Neural crest cell (in vitro differentiated cells): ENCODE data around the gene SLC1A7. TPM values are rescaled to one million over a fixed set of nuclear protein-coding genes. Genes with fewer than 3 reads are reported as not detected.

ENCODE experiments used
- DNase-seq: peaks from one replicate; pipeline ENCODE4 v3.0.0; 2021; ENCODE audit warnings: low read depth, mixed read lengths, low spot score
- H3K27ac Mint-ChIP-seq: one replicate; pipeline ENCODE4 v1.8.0; 2021; ENCODE audit warnings: mild to moderate bottlenecking, mixed read lengths; ENCODE audit not compliant: unreplicated experiment
- H3K27me3 Mint-ChIP-seq: 2 replicates; pipeline ENCODE4 v1.8.0; 2021; ENCODE audit warnings: low read depth, mild to moderate bottlenecking, mixed read lengths
- H3K36me3 Mint-ChIP-seq: 2 replicates; pipeline ENCODE4 v1.8.0; 2021; ENCODE audit warnings: low read depth, mild to moderate bottlenecking, mixed read lengths
- H3K4me1 Mint-ChIP-seq: 2 replicates; pipeline ENCODE4 v1.8.0; 2021; ENCODE audit warnings: mixed read lengths
- H3K4me3 Mint-ChIP-seq: one replicate; pipeline ENCODE4 v1.8.0; 2021; ENCODE audit warnings: mild to moderate bottlenecking, mixed read lengths
- H3K9me3 Mint-ChIP-seq: 2 replicates; pipeline ENCODE4 v1.8.0; 2021; ENCODE audit warnings: mixed read lengths
- total RNA-seq: library from RNA; stranded (reverse); gene quantifications from 2 replicates; pipeline ENCODE4 v1.2.1, GENCODE V29; 2021
- TF ChIP-seq, protein P1 (sequence below): fragments of 200-600 bp; sonication (generic); conservative IDR thresholded peaks from 2 replicates; pipeline ENCODE4 v1.5.0; 2021; ENCODE audit warnings: antibody characterized with exemption, mild to moderate bottlenecking

The SLC1A7 gene
- total RNA-seq, 1 donor from 2014 or later, result not detected

DNA sequence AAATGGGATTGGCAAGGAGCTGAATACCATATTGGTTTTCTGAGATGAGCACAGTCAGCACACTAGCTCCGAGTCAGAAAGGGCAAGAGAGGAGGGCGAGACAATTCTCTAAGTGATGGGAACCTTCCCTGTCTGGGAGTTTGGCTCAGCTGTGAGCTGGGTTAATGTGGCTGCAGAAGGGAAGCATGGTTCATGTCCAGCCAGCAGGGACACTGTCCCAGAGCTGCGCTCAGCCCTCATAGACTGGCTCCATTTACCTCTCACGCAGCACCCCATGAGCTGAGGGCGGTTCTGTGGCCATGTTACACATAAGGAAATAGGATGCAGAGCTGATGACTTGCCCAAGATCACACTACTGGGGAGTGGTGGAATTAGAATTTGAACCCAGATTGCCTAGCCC lies 38.5 kb upstream of the SLC1A7 start:
- Mint-ChIP-seq H3K9me3 (no peaks in the 10 kb centered on the region), H3K36me3 (no peaks in the 10 kb centered on the region)
- TF ChIP-seq, protein P1, sequence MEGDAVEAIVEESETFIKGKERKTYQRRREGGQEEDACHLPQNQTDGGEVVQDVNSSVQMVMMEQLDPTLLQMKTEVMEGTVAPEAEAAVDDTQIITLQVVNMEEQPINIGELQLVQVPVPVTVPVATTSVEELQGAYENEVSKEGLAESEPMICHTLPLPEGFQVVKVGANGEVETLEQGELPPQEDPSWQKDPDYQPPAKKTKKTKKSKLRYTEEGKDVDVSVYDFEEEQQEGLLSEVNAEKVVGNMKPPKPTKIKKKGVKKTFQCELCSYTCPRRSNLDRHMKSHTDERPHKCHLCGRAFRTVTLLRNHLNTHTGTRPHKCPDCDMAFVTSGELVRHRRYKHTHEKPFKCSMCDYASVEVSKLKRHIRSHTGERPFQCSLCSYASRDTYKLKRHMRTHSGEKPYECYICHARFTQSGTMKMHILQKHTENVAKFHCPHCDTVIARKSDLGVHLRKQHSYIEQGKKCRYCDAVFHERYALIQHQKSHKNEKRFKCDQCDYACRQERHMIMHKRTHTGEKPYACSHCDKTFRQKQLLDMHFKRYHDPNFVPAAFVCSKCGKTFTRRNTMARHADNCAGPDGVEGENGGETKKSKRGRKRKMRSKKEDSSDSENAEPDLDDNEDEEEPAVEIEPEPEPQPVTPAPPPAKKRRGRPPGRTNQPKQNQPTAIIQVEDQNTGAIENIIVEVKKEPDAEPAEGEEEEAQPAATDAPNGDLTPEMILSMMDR, result no peak

DNA sequence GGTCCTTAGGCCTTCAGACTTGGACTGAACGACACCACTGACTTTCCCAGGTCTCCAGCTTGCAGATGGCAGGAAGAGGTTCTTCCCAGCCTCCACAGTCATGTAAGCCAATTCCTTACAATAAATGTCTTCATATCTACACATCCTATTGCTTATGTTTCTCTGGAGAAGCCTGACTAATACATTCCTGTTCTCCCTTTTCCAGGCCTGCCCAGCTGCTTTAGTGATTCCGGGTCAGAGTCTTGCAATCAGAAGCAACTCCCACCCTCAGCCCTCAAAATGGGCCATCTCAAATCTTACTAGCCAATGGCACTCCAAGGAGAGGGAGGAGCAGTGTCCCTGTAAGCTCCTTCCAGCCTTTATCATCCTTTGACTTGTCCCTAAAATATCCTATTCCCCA lies 37.8 kb upstream of the SLC1A7 start:
- TF ChIP-seq, protein P1, result no peak
- Mint-ChIP-seq H3K4me3 (no peak overlapping the region), H3K36me3 (no peaks in the 10 kb centered on the region), H3K4me1 (peaks cover 8% of the 10 kb centered on the region), H3K27me3 (no peaks in the 10 kb centered on the region), H3K9me3 (no peaks in the 10 kb centered on the region), H3K27ac (no peak overlapping the region)
- DNase-seq, result no peak

More for the DNA sequence above, 38.5 kb upstream of the SLC1A7 start:
- H3K4me1 Mint-ChIP-seq, result peaks cover under 1% of the 10 kb centered on the region
- H3K27me3 Mint-ChIP-seq, result no peaks in the 10 kb centered on the region
- H3K27ac Mint-ChIP-seq, result no peak overlapping the region
- no peak for DNase-seq
- no peak overlapping the region for H3K4me3 Mint-ChIP-seq

DNA sequence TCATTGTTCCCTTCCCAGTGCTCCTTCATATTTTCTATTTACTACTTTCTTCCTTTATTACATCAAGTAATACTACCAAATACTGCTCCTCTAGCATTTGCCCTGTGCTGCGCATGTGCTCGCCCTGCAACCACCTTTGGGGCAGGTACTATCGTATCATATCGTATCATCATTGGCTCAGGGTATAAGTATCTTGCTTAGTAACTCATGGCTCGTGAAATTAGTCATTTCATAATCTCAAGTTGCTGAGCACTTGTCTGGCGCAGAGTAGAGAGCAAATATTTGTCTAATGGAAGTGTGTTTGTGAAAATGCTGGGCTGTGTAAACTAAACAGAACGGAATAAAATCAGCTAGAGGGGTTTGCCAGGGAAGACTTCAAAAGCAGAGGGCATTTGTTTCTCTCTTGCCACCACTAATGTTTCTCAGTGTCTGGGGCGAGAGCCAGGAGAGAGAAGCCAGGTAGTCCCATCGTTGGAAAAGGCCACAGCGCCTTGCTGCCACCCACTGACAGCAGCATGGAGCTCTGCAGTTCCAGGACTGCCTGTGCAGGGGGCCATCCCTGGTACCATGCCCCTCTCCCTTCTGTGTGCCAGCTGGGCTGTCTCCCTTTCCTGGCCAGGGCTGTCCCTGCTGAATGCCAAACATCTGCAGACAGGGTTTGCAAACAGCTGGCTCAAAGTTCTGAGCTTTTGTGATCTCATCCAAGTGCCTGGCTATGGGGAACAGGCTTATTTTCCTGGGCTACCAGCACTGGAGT lies 34.2 kb upstream of the SLC1A7 start:
- Mint-ChIP-seq H3K9me3 (no peaks in the 10 kb centered on the region), H3K4me1 (peaks cover 24% of the 10 kb centered on the region), H3K27me3 (no peaks in the 10 kb centered on the region), H3K36me3 (no peaks in the 10 kb centered on the region), H3K4me3 (no peak overlapping the region), H3K27ac (no peak overlapping the region)
- TF ChIP-seq, protein P1, result no peak
- no peak for DNase-seq

DNA sequence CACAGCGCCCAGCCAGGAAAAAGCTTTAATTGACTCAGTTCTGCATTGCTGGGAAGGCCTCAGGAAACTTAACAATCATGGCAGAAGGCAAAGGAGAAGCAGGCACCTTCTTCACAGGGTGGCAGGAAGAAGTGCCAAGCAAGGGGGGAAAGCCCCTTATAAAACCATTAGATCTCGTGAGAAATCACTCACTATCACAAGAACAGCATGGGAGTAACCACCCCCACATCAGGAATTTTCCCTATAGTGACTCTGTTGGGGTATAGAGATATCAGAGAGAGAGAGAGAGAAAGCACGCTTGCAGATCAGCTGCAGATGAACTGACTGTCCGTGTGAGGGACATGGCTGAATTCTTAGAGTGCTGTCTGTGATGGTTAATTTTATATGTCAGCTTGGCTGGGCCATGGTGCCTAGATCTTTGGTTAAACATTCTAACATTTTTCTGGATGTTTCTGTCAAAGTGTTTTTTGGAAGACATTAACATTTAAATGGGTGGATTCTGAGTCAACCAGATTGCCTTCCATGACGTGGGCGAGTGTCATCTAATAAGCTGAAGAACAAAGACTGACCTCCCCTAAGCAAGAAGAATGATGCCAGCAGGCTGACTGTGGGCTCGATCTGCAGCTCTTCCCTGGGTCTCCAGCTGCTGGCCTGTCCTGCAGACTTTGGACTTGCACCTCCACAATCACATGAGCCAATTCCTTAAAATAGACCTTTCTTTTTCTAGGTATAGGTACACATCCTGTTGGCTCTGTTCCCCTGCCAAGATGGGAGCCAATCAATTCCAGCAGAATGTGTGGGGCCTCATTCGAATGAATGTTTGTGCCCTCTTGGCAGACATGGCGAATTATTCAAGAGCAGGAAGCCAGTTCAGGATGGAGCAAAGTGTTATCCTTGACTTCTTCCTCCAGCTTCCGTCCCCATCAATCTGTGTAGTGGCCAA lies 32.8 kb upstream of the SLC1A7 start:
- DNase-seq, result no peak
- H3K4me3 Mint-ChIP-seq, result no peak overlapping the region
- TF ChIP-seq, protein P1, result no peak
- no peaks in the 10 kb centered on the region for H3K9me3 Mint-ChIP-seq
- H3K36me3 Mint-ChIP-seq, result no peaks in the 10 kb centered on the region
- no peaks in the 10 kb centered on the region for H3K27me3 Mint-ChIP-seq
- H3K27ac Mint-ChIP-seq, result peak overlapping the region; percentile 76
- H3K4me1 Mint-ChIP-seq, result peaks cover 24% of the 10 kb centered on the region

DNA sequence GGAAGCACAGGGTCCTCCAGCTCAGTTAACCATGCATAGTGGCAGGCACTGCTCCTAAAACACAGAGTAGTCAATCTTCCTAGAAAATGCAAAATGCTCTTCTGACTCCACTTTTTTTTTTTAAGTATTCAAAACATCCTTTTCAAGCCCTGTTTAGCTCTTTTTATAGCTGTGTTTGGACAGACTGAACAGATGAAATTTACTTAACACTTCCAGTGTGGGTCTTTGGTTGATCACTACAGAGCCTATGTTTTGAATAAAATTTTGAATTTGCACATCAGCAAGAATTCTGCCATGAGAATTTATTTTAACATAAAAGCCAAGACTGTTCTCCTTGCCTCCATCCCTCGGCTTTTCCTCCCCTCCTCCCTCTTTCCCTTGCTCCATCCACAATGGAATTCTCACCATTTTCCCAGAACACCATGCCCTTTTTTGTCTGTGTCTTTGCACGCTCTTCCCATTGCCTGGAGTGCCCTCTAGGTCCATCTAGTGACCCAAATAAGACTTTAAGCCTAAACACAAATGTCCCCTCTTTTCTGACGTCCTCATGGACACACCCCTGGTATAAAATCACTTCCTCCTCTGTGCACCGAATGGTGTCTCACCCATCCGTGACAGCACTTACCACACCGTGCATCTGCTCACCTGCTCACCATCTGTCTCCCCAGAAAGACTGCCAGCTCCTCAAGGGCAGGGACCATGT lies 30.1 kb upstream of the SLC1A7 start:
- H3K9me3 Mint-ChIP-seq, result no peaks in the 10 kb centered on the region
- no peaks in the 10 kb centered on the region for H3K27me3 Mint-ChIP-seq
- TF ChIP-seq, protein P1, result no peak
- H3K27ac Mint-ChIP-seq, result no peak overlapping the region
- no peak overlapping the region for H3K4me3 Mint-ChIP-seq
- DNase-seq, result no peak
- no peaks in the 10 kb centered on the region for H3K36me3 Mint-ChIP-seq
- H3K4me1 Mint-ChIP-seq, result peaks cover 24% of the 10 kb centered on the region
